Activated T-cell treated with anti-CD3 and anti-CD28 coated beads for 48 hours (primary cell): Measurements from ENCODE around the gene TMEM184B.
A peak's percentile ranks its signal among the peaks of the same experiment; 100 is the strongest.
"Not testable (repeated sequence)": the region's sequence is repeated elsewhere in the genome, so short reads cannot be mapped to it uniquely, and the experiment has no call there.

Source experiments
- DNase-seq: peaks from one replicate; pipeline ENCODE4 v3.0.0-alpha.2; 2020; ENCODE audit warnings: low read depth

The TMEM184B gene

DNA sequence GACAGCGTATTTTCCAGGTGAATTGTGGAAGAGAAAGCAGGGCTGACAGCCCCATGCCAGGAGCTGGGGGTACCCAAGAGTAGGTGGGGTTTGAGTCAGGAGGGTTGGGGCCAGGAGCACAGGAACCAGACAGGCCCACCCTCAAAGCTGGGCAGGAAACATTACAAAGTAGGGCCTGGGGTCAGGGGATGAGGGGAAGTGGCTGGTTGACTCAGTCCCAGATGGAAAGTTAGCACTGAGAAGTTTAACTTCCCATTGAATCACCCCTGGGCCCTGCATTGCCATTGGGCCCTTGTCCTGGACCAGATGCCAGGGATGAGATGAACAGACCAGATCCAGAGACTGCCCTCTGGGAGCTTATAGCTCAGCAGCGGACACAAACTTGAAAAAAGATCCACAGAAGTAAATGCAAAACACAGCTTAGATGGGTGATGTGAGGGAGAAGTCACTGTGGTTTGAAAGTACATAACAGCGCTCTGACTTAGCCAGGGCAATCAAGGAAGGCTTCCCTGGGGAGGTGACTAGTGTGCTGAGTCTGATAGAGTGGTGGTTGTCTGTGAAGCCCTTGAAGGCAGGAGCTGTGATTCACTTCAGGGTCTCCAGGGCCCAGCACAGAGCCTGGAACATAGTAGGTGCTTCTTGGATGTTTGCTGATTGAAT, 68.8 kb downstream of the TMEM184B start:
- DNase-seq = no peak

DNA sequence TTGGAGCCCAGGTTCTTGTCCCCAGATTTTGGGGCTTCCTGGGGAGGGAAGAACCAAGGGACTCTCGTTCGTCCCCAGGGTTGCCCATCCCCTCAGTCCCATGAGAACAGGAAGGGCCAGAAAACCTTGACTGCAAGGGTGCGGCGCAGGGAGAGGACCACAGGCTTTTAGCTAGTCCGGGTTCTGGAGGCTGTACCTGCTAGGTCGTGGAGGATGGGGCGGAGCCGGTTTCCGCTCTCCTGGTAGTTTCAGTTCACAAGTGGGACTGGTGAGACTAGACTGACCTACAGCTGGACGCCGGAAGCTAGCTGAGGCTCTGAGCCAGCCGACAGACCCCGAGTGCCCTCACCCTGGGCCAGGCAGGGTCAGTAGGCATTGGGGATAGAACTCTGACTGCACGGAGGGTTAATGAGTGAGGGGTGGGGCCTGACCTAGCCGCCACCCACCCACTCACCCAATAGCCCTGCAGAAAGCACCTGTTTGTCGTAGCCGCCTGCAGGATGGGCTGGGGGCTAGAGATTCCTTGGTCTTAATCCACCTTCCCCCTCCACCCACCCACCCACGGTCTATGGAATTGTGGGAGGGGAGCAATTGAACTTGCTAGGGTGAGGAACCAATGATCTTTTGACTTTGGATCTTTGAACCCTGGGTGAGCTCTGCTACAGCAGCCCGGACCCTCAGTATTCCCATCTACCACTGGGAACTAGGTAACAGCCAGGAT, 69.6 kb downstream of the TMEM184B start:
- DNase-seq = no peak

DNA sequence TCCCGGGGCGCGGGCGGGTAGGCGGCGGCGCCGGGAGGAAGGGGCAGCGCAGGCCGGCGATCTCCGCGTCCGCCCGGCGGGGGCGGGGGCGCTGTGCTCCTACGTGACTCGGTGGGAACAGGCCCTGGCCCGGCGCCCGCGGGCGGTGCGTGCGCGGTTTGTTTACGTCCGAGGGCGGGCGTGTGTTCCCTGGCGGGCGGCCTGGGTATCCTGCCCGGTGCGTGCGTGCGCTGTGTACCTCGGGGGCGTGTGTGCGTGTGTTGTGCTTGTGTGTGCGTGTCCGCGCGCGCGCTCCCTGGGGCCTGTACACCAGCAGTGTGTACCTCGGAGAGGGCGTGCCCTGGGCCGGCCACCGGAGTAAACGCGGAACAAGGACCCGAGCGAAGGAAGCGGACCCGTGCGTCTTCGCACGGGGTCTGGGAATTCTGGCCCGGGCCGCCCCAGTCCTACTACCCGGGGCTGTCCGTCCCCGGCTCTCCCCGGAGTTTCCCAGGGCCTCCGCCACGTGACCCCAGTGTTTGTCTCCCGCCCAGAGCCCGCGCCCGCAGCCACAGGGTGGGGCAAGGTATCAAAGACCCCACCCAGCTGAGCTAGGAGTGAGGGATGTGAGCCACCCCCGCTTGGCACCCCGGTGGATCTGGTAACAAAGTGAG, 70.2 kb downstream of the TMEM184B start:
- DNase-seq = peak; percentile 56

DNA sequence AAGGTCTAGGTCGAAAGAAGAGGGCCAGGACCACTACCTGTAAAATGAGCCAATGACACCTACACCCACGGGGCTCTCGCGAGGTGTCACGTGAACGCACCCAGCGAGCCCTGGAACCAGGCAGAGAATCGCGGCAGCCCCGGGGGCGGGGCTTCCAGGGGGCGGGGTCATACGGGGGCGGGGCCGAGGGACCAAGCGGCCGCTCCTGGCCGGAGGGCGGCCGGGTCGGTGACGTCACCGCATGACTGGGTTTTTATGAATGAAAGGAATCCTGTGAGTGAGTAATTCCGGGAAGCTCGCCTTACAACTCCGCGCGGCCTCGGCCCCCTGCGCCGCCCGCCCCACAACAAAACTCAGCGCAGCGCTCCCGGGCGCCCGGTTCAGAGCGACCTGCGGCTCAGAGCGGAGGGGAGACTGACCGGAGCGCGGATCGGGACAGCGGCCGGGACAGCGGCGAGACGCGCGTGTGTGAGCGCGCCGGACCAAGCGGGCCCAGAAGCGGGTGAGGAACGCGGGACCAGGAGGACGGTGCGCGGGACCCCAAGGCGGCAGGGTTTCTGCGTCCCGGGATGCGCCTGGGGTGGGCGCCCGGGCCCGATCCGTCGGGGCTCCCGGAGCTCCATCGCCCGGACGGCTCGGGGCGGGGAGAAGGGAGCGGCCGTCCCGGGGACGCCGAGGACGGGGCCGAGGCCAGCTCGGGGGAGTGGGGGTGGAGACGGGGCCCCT, 70.9 kb downstream of the TMEM184B start, which contains the start of gene MAFF:
MAFF (plus strand) TSS at position 284 of the 726 bp plus-strand sequence. CDS start 11,860 bp downstream, outside the sequence.
- peak; percentile 90 for DNase-seq

DNA sequence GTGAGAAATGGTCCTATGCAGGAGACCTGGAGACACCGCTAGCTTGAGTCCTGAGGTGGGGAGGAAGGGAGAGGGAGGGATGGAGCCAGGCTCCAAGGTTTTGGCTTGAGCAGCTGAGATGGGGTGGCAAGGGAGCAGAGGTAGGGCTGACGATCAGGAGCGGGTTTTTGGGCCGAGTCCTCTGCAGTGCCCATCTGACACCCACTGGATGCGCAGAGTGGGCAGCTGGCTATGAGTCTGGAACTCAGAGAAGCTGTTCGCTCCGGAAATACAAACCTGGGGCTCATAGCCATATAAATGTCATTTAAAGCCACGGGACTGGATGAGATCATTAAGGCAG, 71.5 kb downstream of the TMEM184B start:
- no peak for DNase-seq

DNA sequence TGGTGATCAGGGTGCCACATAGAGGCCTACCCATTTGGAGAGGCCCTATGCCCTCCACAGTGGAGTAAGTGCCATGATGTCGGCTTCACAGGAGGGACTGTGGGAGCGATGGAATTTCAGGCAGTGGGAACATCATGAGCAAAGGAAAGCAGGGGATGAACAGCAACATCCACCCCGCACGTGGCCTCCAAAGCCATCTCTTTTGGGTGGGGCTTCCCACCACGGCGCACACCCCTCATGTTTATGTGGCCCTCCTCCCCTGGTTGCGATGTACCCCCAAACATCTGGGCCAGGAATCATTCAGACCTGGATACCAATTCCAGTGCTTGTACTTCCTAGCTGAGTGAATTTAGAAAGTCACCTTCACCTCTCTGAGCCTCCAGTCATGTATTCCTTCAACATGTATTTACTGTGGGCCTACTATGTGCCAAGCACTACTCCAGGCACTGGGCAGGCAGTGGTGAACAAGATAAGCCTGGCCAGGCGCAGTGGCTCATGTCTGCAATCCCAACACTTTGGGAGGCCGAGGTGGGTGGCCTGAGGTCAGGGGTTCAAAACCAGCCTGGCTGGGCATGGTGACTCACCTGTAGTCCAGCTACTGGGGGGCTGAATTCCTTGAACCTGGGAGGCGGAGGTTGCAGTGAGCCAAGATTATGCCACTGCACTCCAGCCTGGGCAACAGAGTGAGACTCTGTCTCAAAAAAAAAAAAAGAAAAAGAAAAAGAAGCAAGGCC, 72.8 kb downstream of the TMEM184B start:
- DNase-seq = no peak

DNA sequence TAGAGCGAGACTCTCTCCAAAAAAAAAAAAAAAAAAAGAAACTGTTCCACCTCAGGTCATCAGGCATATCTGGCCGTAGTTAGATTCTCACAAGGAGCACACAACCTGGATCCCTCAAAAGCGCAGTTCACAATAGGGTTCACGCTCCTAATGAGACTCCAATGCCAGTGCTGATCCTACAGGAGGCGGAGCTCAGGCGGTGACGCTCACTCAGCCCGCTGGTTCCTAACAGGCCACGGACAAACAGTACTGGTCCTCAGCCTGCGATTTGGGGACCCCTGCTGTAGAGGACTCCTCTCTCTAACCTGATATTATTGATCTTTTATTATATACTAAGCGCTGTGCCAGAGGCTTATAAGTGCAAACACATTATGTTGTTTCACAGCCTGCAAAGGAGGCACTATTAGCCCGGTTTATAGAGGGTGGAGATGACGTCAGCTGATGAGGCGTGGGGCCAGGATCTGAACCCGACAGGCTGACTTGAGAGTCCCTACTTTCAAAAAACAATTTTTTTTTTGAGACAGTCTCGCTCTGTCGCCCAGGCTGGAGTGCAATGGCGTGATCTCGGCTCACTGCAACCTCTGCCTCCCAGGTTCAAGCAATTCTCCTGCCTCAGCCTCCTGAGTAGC, 75.9 kb downstream of the TMEM184B start:
- DNase-seq = no peak

DNA sequence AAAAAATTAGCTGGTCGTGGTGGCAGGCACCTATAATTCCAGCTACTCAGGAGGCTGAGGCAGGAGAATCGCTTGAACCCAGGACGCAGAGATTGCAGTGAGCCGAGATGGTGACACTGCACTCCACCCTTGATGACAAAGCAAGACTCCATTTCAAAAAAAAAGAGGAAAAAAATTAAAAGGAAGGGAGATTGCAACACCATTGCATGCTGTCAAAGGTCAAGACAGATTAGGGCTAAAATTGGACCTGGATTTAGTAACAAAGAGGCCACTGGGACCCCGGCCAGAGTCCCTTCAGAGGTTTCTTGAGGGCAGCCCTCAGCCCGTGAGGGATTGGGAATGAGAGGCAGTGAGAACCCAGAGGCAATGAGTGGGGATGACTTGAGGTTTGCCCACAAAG, 79.2 kb downstream of the TMEM184B start:
- DNase-seq = no peak

DNA sequence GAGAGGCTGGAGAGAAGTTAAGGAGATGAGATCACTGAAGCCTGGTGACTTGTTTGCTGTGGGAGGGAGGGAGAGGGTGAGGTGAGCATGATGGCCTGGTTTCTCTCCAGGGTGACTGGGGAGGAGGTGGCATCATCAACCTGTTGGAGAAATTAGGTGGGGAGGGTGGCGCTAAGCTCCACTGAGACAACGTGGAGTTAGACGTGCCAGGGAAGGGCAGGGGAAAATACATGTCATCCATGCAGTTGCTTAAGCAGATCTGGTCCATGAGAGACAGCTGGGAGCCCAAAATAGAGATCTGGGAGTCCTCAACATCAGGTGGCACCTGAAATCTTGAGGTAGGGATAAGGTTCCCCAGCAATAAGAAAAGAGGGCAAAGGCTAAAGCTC, 80.3 kb downstream of the TMEM184B start:
- no peak for DNase-seq

DNA sequence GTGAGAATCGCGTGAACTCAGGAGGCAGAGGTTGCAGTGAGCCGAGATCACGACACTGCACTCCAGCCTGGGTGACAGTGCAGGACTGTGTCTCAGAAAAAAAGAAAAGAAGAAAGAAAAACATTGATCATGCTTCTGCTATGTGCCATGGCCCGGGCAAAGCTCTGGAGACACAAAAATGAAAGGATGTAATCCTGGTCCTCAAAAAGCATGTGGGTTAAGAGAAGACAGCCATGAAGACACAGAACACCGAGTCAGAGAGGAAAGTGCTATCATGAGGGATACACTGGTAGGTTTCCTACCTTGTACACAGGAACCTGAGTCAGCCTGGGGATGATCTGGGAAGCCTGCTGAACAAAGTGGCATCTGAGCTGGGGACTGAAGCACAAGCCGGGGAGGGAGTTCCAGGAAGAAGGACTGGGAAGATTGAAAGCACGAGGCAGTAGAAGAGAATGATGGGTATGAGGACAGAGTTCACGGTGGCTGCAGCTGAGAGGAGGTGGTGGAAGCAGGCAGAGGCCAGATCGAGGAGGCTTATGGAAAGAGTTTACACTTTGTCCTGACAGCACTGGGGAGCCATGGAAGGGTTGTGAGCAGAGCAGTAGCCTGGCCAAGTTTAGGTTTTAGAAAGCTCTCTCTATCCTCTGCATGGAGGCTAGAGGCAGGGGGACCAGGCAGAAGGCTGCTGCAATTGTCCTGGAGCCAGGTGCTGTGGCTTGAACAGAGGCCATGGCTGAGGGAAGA, 80.9 kb downstream of the TMEM184B start:
- no peak for DNase-seq

DNA sequence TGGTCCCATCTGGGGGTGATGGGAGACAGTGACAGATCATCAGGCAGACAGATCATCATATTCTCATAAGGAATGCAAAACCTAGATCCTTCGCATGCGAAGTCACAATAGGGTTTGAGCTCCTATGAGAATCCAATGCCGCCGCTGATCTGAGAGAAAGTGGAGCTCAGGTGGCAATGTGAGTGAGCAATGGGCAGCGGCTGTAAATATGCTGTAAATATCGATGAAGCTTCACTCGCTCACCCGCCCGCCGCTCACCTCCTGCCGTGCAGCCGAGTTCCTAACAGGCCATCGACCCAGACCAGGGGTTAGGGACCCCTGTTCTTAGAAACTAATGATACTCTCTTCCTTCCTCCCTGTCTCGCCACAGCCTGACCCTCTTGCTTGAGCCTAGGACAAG, 81.8 kb downstream of the TMEM184B start:
- no peak for DNase-seq

DNA sequence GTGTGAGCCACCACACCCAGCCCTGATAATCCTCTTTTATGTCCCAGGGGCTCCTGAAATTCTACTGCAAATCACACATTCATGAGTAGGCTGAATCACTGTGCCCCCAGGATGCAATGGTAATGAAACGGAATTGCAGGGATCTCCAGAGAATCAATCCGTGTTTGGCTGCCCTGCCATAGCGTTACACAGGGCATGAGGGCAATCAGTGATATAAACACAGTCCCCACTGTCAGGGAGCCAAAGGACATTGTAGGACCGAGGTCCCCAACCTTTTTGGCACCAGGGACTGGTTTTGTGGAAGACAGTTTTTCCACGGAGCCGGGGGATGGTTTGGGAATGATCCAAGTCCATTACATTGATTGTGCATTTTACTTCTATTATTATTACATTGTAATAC, 82.2 kb downstream of the TMEM184B start:
- DNase-seq = no peak

DNA sequence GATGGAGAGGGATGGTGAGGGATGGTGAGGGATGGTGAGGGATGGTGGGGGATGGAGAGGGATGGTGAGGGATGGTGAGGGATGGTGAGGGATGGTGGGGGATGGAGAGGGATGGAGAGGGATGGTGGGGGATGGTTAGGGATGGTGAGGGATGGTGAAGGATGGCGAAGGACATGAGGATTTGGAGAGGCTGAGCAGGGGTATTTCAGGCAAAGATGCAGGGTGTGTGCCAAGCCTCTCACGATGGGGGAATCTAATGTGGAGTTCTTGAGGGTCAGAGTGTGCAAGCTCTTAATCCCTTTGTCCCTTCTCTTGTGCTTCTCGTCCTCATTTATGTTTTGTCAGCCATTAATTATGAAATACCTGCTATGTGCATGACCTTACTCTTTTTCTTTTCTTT, 83.7 kb downstream of the TMEM184B start:
- DNase-seq = no peak

DNA sequence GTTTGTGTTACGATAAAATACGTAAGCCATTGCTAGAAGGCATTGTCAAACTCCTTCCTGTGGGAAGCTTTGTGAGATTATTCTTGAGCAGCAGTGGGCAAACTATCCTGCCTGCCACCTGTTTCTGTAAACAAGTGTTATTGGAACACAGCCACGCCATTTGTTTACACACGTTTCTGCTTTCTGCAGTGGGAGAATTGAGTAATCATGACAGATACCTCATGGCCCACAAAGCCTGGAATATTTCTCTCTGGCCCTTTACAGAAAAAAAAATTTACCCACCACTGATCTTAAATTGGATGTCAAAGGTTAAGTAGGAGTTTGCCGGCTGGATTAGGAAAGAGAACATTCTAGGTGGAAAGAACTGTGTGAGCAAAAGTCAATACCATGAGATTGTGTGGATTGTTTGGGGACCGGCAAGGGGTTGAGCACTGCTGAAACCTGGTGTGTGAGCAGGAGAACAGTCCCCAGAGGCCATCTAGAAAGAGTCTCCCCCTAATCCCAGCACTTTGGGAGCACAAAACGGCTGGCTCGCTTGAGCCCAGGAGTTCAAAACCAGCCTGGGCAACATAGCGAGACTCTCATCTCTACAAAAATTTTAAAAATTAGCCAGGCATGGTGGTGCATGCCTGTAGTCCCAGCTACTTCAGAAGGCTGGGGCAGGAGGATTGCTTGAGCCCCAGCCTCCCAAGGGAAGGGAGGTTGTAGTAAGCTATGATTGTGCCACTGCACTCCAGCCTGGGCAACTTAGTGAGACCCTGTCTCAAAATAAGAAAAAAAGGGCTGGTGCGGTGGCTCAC, 85.2 kb downstream of the TMEM184B start:
- no peak for DNase-seq

DNA sequence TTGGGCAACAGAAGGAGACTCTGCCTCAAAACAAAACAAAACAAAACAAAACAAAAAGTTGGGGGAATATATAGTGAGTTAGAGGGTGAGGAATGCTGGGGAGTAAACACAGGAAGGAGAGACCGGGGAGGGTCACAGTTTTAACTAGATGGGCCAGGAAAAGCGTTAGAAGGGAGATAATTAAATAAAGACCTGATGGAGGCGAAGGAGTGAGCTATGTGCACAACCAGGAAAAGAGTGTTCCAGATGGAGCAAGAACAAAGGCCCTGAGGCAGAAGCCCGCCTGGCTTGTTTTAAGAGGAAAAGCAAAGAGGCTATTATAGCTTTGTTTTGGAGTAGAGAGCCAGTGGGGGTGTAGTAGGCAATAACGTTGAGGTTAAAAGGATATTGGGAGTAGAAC, 86.4 kb downstream of the TMEM184B start:
- no peak for DNase-seq

DNA sequence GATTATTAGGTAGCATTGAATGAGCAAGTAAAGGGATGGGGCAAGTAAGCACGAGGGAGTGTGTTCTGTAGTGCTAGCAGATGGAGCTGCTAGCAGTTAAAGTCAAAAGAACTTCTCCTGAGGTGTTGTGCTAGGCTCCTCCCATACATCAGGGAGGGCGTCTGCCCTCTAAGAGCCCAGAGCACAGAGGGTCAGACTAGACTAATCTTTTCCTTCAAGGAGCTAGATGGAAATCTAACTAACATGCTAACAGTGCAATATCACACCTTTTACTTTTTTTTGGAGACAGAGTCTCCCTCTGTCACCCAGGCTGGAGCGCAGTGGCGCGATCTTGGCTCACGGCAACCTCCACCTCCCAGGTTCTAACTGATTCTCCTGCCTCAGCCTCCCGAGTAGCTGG, 88.0 kb downstream of the TMEM184B start:
- DNase-seq = no peak

DNA sequence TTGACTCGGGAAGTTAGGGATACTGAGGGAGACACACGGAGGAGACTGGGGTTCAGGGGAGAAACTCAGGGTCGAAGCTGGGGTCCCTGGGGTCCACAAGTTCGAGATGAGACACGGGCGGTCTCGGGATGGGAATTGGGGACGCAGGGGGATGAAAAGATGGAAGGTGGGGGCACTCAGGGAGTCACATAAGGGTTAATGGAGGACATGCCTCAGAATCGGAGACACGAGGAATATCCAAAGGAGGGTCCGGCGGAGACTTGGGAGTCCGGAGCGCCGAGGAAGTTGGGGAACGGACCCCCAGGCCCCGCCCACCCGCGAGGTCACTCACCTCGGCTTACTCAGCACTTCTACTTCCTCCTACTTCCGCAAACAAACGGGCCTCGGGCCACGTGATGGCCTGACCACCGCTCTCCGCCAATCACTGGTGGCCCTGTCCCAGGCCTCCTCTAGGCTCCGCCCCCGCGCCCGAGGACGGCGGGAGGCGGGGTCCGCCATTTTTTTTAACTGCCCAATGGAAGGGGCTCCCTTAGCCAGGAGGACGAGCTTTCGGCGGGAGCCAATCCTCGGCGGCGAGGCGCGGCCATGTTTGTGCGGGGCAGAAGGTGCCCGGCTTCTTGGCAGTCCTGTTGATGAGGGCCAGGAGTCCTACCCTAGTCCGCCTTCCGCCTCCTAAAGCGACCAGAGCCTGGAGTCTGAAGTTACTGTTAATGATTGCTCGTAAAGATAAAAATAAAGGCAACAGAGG, 91.2 kb downstream of the TMEM184B start, which contains the start of gene PLA2G6:
PLA2G6 (minus strand) TSS at position 378 of the 748 bp plus-strand sequence. CDS start 12,404 bp downstream, outside the sequence.
- peak; percentile 99 for DNase-seq

DNA sequence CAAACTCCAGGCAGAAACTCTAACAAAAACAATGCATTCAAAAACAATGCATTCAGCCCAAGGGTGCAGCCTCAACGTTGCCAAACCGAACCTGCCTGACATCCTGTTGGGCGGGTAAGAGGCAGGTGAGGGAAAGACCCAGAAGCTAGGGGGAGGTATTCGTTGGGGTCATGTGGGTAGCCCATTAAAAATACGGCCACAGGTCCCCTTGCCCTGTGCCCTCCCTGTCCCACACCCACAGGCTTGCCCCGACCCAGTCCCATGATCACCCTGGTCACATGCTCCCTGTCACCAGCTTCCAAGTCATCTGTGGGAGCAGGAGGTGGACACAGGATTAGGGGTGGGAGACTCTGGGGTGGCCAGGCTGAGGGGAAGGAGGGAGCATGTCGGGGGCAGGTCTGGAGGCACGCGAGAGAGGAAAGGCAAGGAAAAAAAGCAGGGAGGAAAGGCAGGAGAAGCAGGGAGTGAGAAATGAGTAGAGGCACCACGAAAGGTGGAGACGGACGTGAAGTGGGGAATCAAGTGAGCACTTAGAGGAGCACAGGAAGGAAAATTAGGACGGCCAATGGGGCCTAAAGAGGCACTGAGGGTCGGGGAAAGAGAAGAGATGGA, 91.9 kb downstream of the TMEM184B start:
- no peak for DNase-seq

DNA sequence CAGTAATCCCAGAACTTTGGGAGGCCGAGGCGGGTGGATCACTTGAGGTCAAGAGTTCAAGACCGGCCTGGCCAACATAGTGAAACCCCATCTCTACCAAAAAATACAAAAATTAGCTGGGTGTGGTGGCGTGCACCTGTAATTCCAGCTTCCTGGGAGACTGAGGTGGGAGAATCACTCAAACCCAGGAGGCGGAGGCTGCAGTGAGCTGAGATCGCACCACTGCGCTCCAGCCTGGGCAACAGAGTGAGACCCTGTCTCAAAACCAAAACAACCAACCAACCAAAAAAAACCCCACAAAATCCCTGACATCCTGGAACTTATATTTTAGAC, 94.2 kb downstream of the TMEM184B start:
- DNase-seq = not testable (repeated sequence)
